Panc1 (cell line): ENCODE results near the gene ANGPTL1. TPM values are rescaled to one million over a fixed set of nuclear protein-coding genes. Genes with fewer than 3 reads are reported as not detected.

Source experiments
- ATAC-seq: fragments of 200-7000 bp; cut with Tn5 transposase; 2 replicates; pipeline ENCODE4 v1.9.1; 2020; ENCODE audit warnings: mild to moderate bottlenecking, moderate library complexity
- BruUV-seq: library from RNA; stranded (reverse); fragments of 400-500 nt; replicated peaks from 2 replicates; lab custom pipeline; 2021; lab: Mats Ljungman, UMichigan
- CTCF ChIA-PET: fragments of 300-600 bp; sonication (Branson Sonifier 250); formaldehyde crosslinking; loops from one replicate; lab custom pipeline; 2022; ENCODE audit warnings: antibody characterized with exemption; lab: Charles Lee
- POLR2A ChIA-PET: fragments of 300-600 bp; sonication (Branson Sonifier 250); formaldehyde crosslinking; loops from one replicate; lab custom pipeline; 2022; ENCODE audit warnings: antibody characterized with exemption; lab: Charles Lee
- DNase-seq: peaks from one replicate; pipeline ENCODE4 v3.0.0-alpha.2; 2010; ENCODE audit warnings: low read depth, low spot score
- H3K27ac ChIP-seq: 2 replicates; pipeline ENCODE4 v1.5.1; 2011; ENCODE audit warnings: mild to moderate bottlenecking, low read length, inconsistent platforms
- H3K27me3 ChIP-seq: fragments of 200-500 bp; sonication (Bioruptor generic); 2 replicates; pipeline ENCODE4 v1.6.0; 2014; ENCODE audit warnings: low read length, inconsistent platforms; ENCODE audit not compliant: control insufficient read depth, insufficient read depth
- H3K36me3 ChIP-seq: fragments of 200-500 bp; sonication (Bioruptor generic); 2 replicates; pipeline ENCODE4 v1.5.1; 2014; ENCODE audit warnings: inconsistent platforms, mild to moderate bottlenecking, low read length, moderate library complexity; ENCODE audit not compliant: control insufficient read depth, insufficient read depth
- H3K4me1 ChIP-seq: 2 replicates; pipeline ENCODE4 v1.5.1; 2011; ENCODE audit warnings: inconsistent platforms, mild to moderate bottlenecking, low read length, moderate library complexity; ENCODE audit not compliant: control insufficient read depth, insufficient read depth
- H3K4me3 ChIP-seq, 2 experiments: 2 replicates each; pipeline ENCODE4 v1.5.1; 2011 to 2012; ENCODE audit warnings: low read depth in 2 of 2, low read length in 2 of 2, mild to moderate bottlenecking in 2 of 2, inconsistent platforms in 1 of 2, moderate library complexity in 1 of 2
- H3K9me3 ChIP-seq: fragments of 200-500 bp; sonication (Bioruptor generic); 2 replicates; pipeline ENCODE4 v1.5.1; 2014; ENCODE audit warnings: low read depth, mild to moderate bottlenecking, inconsistent platforms, low read length, moderate library complexity; ENCODE audit not compliant: control insufficient read depth, insufficient read depth
- CTCF ChIP-seq: fragments of 450-650 bp; IDR thresholded peaks from 2 replicates; pipeline ENCODE4 v1.5.1; 2017; ENCODE audit warnings: mild to moderate bottlenecking
- POLR2AphosphoS5 ChIP-seq: IDR thresholded peaks from 2 replicates; pipeline ENCODE4 v1.6.1; 2012; ENCODE audit warnings: mild to moderate bottlenecking, low read depth, low read length, moderate library complexity
- REST ChIP-seq, 2 experiments: IDR thresholded peaks; 2 replicates each; pipeline ENCODE4 v1.6.1; 2011 to 2012; ENCODE audit warnings: low read depth in 2 of 2, control low read depth in 1 of 2, low read length in 1 of 2, mild to moderate bottlenecking in 1 of 2, moderate library complexity in 1 of 2; ENCODE audit not compliant: insufficient read depth in 1 of 2
- SIN3A ChIP-seq: IDR thresholded peaks from 2 replicates; pipeline ENCODE4 v1.6.1; 2012; ENCODE audit warnings: low read depth, mild to moderate bottlenecking, low read length, moderate library complexity, borderline replicate concordance; ENCODE audit not compliant: insufficient read depth
- TCF7L2 ChIP-seq: IDR thresholded peaks from 2 replicates; pipeline ENCODE4 v1.6.1; 2011; ENCODE audit warnings: mild to moderate bottlenecking, low read depth, low read length, inconsistent platforms
- in situ Hi-C: cut with HindIII; loops from 2 replicates; pipeline ENCODE4 v1.10.0; 2016; ENCODE audit warnings: low sequenced_read_pairs, low pct_unique_long_range_greater_than_20kb
- intact Hi-C: fragments of 100-400 bp; cut with micrococcal nuclease; formaldehyde crosslinking; loops from one replicate; pipeline ENCODE4 v1.10.0; 2022; ENCODE audit not compliant: unreplicated experiment
- total RNA-seq: library from RNA; stranded (reverse); gene quantifications from one replicate; pipeline ENCODE4 v1.2.1, GENCODE V29; 2021; ENCODE audit not compliant: unreplicated experiment

Gene ANGPTL1
- total RNA-seq, 1 experiment from 2014 or later, result not detected

GRCh38 chr1:178881950-178882349 is 11.1 kb upstream of the ANGPTL1 start:
- BruUV-seq, result no TSS peak

GRCh38 chr1:178877896-178878295 is 7.0 kb upstream of the ANGPTL1 start:
- in situ Hi-C loops, result no loop called here
- POLR2A ChIA-PET, result no interaction called here
- Histone ChIP-seq H3K27me3 (no peaks in the 10 kb centered on the region), H3K9me3 (no peaks in the 10 kb centered on the region), H3K4me3 (no peak overlapping the region), H3K36me3 (no peaks in the 10 kb centered on the region), H3K4me1 (no peaks in the 10 kb centered on the region), H3K27ac (no peak overlapping the region)
- BruUV-seq, result no TSS peak
- TF ChIP-seq POLR2AphosphoS5 (no peak), SIN3A (no peak), REST (IDR thresholded peaks at IDR 0.05; ENCODE audit: insufficient read depth in 1 of 2, low read depth in 2 of 2, low read length in 1 of 2) (no peak), CTCF (no peak), TCF7L2 (no peak)
- DNase-seq (no peak), ATAC-seq (no peak)
- intact Hi-C loops, result no loop called here
- CTCF ChIA-PET, result no interaction called here

More at GRCh38 chr1:178881950-178882349, 11.1 kb upstream of the ANGPTL1 start:
- no peak for ATAC-seq
- Histone ChIP-seq H3K36me3 (no peaks in the 10 kb centered on the region), H3K9me3 (no peaks in the 10 kb centered on the region), H3K27ac (no peak overlapping the region), H3K27me3 (no peaks in the 10 kb centered on the region), H3K4me3 (no peak overlapping the region), H3K4me1 (no peaks in the 10 kb centered on the region)
- intact Hi-C loops, result no loop called here
- in situ Hi-C loops, result no loop called here
- TF ChIP-seq POLR2AphosphoS5 (no peak), CTCF (no peak), SIN3A (no peak), TCF7L2 (no peak), REST (IDR thresholded peaks at IDR 0.05; ENCODE audit: insufficient read depth in 1 of 2, low read depth in 2 of 2, low read length in 1 of 2) (no peak)
- ChIA-PET CTCF (no interaction called here), POLR2A (no interaction called here)
- no peak for DNase-seq
